GM23248 (cell line): ENCODE results near the gene ISY1. TPM values are rescaled to one million over a fixed set of nuclear protein-coding genes. Genes with fewer than 3 reads are reported as not detected.

Source experiments
- DNase-seq: peaks from one replicate; pipeline ENCODE4 v3.0.0-alpha.2; 2015
- H2AFZ ChIP-seq: fragments of 200-600 bp; sonication (generic); 2 replicates; pipeline ENCODE4 v1.6.1; 2016; ENCODE audit warnings: antibody characterized with exemption
- H3F3A ChIP-seq: fragments of 200-600 bp; sonication (generic); 2 replicates; pipeline ENCODE4 v1.6.1; 2016; ENCODE audit warnings: mild to moderate bottlenecking, antibody characterized with exemption, mixed run types; ENCODE audit not compliant: insufficient read depth
- H3K27ac ChIP-seq: fragments of 200-600 bp; sonication (generic); 2 replicates; pipeline ENCODE4 v1.5.1; 2016; ENCODE audit warnings: mild to moderate bottlenecking
- H3K27me3 ChIP-seq: fragments of 200-600 bp; sonication (generic); replicated peaks from 2 replicates; pipeline ENCODE4 v1.6.1; 2016; ENCODE audit warnings: mild to moderate bottlenecking; ENCODE audit not compliant: insufficient read depth
- H3K36me3 ChIP-seq: fragments of 200-600 bp; sonication (generic); 2 replicates; pipeline ENCODE4 v1.6.1; 2016; ENCODE audit warnings: low read depth, mild to moderate bottlenecking
- H3K4me1 ChIP-seq: fragments of 200-600 bp; sonication (generic); 2 replicates; pipeline ENCODE4 v1.6.1; 2016; ENCODE audit warnings: mild to moderate bottlenecking; ENCODE audit not compliant: insufficient read depth
- H3K4me2 ChIP-seq: fragments of 200-600 bp; sonication (generic); one replicate; pipeline ENCODE4 v1.6.1; 2016; ENCODE audit warnings: mild to moderate bottlenecking; ENCODE audit not compliant: unreplicated experiment
- H3K4me3 ChIP-seq: fragments of 200-600 bp; sonication (generic); 2 replicates; pipeline ENCODE4 v1.5.1; 2016; ENCODE audit warnings: mild to moderate bottlenecking
- H3K79me2 ChIP-seq: fragments of 200-600 bp; sonication (generic); 2 replicates; pipeline ENCODE4 v1.6.1; 2016; ENCODE audit warnings: mild to moderate bottlenecking; ENCODE audit not compliant: insufficient read depth
- H3K9ac ChIP-seq: fragments of 200-600 bp; sonication (generic); 2 replicates; pipeline ENCODE4 v1.6.1; 2016; ENCODE audit warnings: mild to moderate bottlenecking
- H3K9me2 ChIP-seq: fragments of 200-600 bp; sonication (generic); 2 replicates; pipeline ENCODE4 v1.6.1; 2016; ENCODE audit warnings: mixed run types, mild to moderate bottlenecking, moderate library complexity; ENCODE audit not compliant: insufficient read depth
- H3K9me3 ChIP-seq: fragments of 200-600 bp; sonication (generic); one replicate; pipeline ENCODE4 v1.6.1; 2017; ENCODE audit warnings: low read depth
- H4K20me1 ChIP-seq: fragments of 200-600 bp; sonication (generic); 2 replicates; pipeline ENCODE4 v1.6.0; 2016; ENCODE audit not compliant: insufficient read depth
- EZH2 ChIP-seq: fragments of 200-600 bp; sonication (generic); IDR thresholded peaks from 2 replicates; pipeline ENCODE4 v1.6.1; 2018; ENCODE audit warnings: antibody characterized with exemption, mild to moderate bottlenecking; ENCODE audit not compliant: insufficient read depth, poor library complexity, severe bottlenecking
- EZH2phosphoT487 ChIP-seq: fragments of 200-600 bp; sonication (generic); IDR thresholded peaks from 2 replicates; pipeline ENCODE4 v1.6.1; 2018; ENCODE audit warnings: antibody characterized with exemption, moderate library complexity, mild to moderate bottlenecking, low read depth; ENCODE audit not compliant: insufficient read depth
- WGBS, 2 experiments: methylation state at CpG; one replicate each; pipeline ENCODE4 v1.1.6; 2015 to 2017; ENCODE audit warnings: low lambda C conversion rate in 2 of 2, low coverage in 1 of 2; ENCODE audit errors: missing lambda C conversion rate in 2 of 2; 5-methylcytosine and 5-hydroxymethylcytosine counted together
- in situ Hi-C: fragments of 300-500 bp; cut with MboI; formaldehyde crosslinking; loops from 2 replicates; pipeline ENCODE4 v1.15.0; 2020
- polyA plus RNA-seq: library from polyadenylated mRNA; unstranded; fragments of >200 nt; fragmentation: Nextera tagmentation; extraction: Ambion mirVana; gene quantifications from 2 replicates; pipeline ENCODE4 v1.2.1, GENCODE V29; 2016
- total RNA-seq: library from RNA; depleted of rRNA; stranded (reverse); fragments of >200 nt; shearing (Covaris generic); gene quantifications from 2 replicates; pipeline ENCODE4 v1.2.3, GENCODE V29; 2014

The ISY1 gene
- total and polyA plus RNA-seq, 2 experiments from 2014 or later = 33.8 to 51.3 TPM

DNA sequence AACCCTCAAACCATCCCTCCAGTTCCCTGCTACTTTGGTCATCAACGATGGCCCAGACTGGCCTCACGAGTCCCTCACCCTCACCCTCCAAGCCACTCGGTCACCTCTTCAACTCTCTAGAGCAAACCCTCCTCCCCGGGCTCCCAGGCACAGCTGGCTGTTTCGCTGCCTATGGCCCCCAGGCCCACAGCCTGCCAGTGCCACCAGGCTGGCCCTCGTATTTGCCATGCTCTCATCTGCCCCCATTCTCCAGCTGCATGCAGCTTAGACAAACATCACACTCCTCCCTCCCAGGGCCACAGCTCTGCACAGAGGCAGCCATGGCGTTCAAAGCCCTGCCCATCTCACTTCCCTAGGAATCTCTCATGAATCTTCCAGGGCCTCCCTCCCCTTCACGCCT lies 53.1 kb downstream of the ISY1 start:
- H3K9ac ChIP-seq = no peak overlapping the region
- peaks cover 56% of the 10 kb centered on the region for H3K79me2 ChIP-seq
- no peak overlapping the region for H3K4me2 ChIP-seq
- no peaks in the 10 kb centered on the region for H3K9me2 ChIP-seq
- DNase-seq = no peak
- no peaks in the 10 kb centered on the region for H3K36me3 ChIP-seq
- no peak overlapping the region for H3K4me3 ChIP-seq
- no peaks in the 10 kb centered on the region for H3K4me1 ChIP-seq
- 85 to 88% methylated on average over 8 of the region's 8 CpGs for WGBS, 2 experiments
- no peaks in the 10 kb centered on the region for H3F3A ChIP-seq
- H2AFZ ChIP-seq = no peak overlapping the region
- in situ Hi-C loops = no loop called here
- H3K27ac ChIP-seq = no peak overlapping the region
- TF ChIP-seq EZH2phosphoT487 (no peak), EZH2 (no peak)
- no peaks in the 10 kb centered on the region for H3K27me3 ChIP-seq
- no peaks in the 10 kb centered on the region for H4K20me1 ChIP-seq
- no peaks in the 10 kb centered on the region for H3K9me3 ChIP-seq

DNA sequence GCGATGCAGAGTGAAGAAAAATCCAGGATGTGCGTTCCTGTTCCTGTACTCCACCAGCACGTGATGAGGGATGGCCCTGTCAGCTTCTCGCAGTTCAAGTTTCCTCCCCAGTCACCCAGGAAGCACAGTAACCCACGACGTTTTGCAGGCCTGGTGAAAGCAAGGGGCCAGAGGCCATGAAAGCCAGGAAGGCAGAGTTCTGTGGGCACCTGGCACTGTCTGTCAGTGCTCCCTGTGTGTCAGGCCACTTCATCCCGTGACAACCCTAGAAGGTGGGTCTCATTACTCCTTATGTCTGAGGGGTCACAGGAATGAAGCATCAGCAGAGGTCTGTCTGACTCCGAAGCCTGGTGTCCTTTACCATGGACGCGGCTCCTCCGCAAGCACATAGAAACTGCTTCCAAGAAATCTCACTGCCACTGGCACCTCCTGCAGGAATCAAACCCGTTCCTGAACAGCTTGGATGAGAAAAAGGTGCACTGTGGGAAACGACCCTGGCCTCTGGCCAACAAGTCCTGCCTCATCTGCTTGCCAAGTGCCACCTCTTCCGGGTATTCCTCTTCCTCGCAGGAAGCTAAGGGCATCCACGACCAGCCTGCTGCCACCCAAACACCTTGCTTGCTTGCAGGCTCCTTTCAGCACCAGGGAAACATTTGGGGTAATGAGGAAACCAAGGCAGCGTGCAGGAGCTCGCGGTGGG lies 53.8 kb downstream of the ISY1 start:
- TF ChIP-seq EZH2 (no peak), EZH2phosphoT487 (no peak)
- WGBS, 2 experiments = 81 to 82% methylated on average over 19 of the region's 19 CpGs
- Histone ChIP-seq H3K9ac (no peak overlapping the region), H3F3A (no peaks in the 10 kb centered on the region), H3K9me3 (no peaks in the 10 kb centered on the region), H3K36me3 (no peaks in the 10 kb centered on the region), H3K4me1 (no peaks in the 10 kb centered on the region), H3K27ac (no peak overlapping the region), H3K9me2 (no peaks in the 10 kb centered on the region), H3K4me2 (no peak overlapping the region), H3K27me3 (no peaks in the 10 kb centered on the region), H3K4me3 (no peak overlapping the region), H2AFZ (no peak overlapping the region), H3K79me2 (peaks cover 51% of the 10 kb centered on the region), H4K20me1 (no peaks in the 10 kb centered on the region)
- in situ Hi-C loops = no loop called here
- no peak for DNase-seq

DNA sequence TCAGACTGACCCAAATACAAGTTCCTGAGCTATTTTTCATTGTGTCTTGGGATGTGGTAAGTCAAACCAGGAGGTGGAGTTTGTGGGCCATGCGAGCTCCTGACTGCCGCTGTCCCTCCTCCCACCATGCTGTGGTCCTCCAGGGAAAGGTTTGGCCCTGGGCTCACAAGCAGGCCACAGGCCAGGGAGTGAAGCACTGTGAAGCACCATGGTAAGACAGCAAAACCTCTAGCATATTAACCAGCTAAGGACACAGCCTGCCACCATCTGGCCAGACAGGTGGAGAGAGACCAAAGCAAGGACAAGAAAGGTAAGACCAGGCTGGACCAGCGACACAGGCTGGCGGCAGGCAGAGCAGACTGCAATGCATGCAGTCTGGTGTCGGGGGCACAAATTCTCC lies 54.5 kb downstream of the ISY1 start:
- Histone ChIP-seq H2AFZ (no peak overlapping the region), H3F3A (no peaks in the 10 kb centered on the region), H3K4me3 (no peak overlapping the region), H3K9me3 (no peaks in the 10 kb centered on the region), H3K27ac (no peak overlapping the region), H3K4me1 (no peaks in the 10 kb centered on the region), H3K9me2 (no peaks in the 10 kb centered on the region), H3K4me2 (no peak overlapping the region), H3K27me3 (no peaks in the 10 kb centered on the region), H3K36me3 (no peaks in the 10 kb centered on the region), H4K20me1 (no peaks in the 10 kb centered on the region), H3K9ac (no peak overlapping the region), H3K79me2 (peaks cover 44% of the 10 kb centered on the region)
- 91 to 99% methylated on average over 5 of the region's 5 CpGs for WGBS, 2 experiments
- TF ChIP-seq EZH2phosphoT487 (no peak), EZH2 (no peak)
- DNase-seq = no peak
- in situ Hi-C loops = no loop called here

DNA sequence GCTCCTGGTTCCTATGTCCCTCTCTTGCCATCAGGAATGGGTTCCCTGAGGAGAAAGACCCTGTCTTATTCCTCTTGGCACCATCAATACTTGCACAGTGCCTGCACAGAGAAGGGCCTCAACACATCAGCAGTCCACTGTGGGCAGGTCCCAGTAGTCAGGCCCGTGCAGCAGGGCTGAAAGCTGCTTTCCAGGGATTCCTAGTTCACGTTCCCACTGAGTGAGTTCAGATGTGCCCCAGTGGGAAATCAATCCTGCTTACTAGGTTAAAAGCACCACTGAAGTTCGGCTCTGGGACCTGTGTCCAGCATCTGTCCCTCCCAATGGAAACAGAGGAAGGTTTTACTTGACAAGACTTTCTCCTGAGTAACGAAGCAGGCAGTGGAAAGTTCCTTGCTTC lies 55.0 kb downstream of the ISY1 start:
- Histone ChIP-seq H3K36me3 (no peaks in the 10 kb centered on the region), H3K9me3 (no peaks in the 10 kb centered on the region), H2AFZ (no peak overlapping the region), H3K9ac (no peak overlapping the region), H3K27ac (no peak overlapping the region), H3K9me2 (no peaks in the 10 kb centered on the region), H3K79me2 (peaks cover 44% of the 10 kb centered on the region), H4K20me1 (no peaks in the 10 kb centered on the region), H3F3A (no peaks in the 10 kb centered on the region), H3K27me3 (no peaks in the 10 kb centered on the region), H3K4me2 (no peak overlapping the region), H3K4me3 (no peak overlapping the region), H3K4me1 (no peaks in the 10 kb centered on the region)
- TF ChIP-seq EZH2 = no peak
- no peak for TF ChIP-seq EZH2phosphoT487
- in situ Hi-C loops = no loop called here
- WGBS, 2 experiments = 68 to 78% methylated on average over 4 of the region's 4 CpGs
- DNase-seq = no peak

DNA sequence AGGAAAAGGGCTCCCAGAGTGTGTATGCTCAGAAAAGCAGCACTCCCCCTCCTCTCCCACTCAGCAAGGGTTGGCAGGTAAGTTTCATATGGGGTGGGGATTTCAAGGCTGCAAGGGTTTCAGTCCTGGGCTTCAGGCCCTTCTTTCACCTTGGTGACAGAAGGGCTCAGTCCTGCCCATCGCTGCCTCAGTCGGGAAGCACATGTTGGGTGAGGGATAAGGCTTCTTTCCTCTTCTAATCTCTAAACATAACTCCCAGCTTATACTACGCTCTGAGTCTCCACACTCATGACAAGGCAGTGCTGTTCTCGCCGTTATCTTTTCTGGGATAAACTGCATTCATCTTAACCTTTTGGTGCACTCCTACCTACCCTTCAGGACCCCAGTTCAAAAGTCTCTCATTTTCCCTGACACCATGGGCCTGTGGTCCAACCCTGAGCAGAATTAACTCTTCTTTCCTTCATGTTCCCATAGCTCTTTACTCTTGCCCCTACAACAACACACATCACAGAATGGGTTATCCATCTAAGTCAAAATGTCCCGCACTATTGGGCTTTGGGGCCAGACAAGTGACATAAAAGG lies 56.3 kb downstream of the ISY1 start:
- TF ChIP-seq EZH2phosphoT487 = no peak
- Histone ChIP-seq H3K27me3 (no peaks in the 10 kb centered on the region), H3K9me2 (no peaks in the 10 kb centered on the region), H3K79me2 (peaks cover 56% of the 10 kb centered on the region), H4K20me1 (0 out of 2 replicates have a peak, but pooled peaks cover 3% of the 10 kb centered on the region), H3K27ac (no peak overlapping the region), H3K4me1 (no peaks in the 10 kb centered on the region), H2AFZ (no peak overlapping the region), H3K36me3 (no peaks in the 10 kb centered on the region), H3F3A (no peaks in the 10 kb centered on the region), H3K9me3 (no peaks in the 10 kb centered on the region), H3K9ac (no peak overlapping the region), H3K4me2 (no peak overlapping the region), H3K4me3 (no peak overlapping the region)
- no peak for DNase-seq
- in situ Hi-C loops = no loop called here
- 90 to 91% methylated on average over 6 of the region's 6 CpGs for WGBS, 2 experiments
